ENCODE results near the gene SLC17A7.

DNA sequence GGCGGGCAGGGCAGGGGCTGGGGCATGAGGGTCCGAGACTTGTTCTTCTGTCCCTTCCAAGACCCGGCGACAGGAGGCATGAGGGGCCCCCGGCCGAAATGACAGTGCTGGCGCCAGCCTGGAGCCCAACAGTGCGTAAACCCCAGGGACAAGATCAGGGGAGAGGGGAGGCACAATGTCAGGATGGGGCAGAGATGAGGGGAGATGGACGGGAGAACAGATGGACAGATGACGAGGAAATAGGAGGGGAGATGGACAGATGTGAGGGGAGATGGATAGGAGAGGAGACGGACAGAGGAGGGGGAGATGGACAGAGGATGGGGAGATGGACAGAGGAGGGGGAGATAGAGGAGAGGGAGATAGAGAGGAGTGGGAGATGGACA is 33.2 kb upstream of the SLC17A7 start:
- TF ChIP-seq YY1 (IDR thresholded peaks at IDR 0.05; ENCODE audit: insufficient read depth, insufficient read length) (no peak), ZNF274 (IDR thresholded peaks at IDR 0.05; ENCODE audit: low read depth, low read length) (no peak), SUZ12 (IDR thresholded peaks at IDR 0.05; ENCODE audit: extremely low read depth, insufficient read depth, insufficient read length) (no peak)

All from NT2/D1 (cell line).